ENCODE measurements around the gene KRTAP25-1.

DNA sequence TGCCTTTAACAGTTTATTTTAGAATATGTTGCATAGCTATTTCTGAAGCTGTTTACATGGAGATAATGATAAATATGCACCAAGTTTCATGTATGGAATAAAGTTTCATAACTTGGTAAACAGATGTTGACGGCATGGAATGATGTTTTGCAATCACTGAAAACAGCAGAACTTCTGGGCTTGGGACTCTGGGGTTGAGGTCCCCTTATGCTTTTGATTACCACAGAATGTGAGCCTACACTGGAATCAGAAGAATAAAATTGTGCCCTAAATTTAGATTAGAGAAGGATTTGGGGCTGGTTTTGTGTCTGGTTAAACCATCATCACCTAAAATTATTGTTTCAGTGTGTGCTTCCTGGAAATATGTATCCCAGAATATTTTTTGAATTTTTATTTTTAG, 17.7 kb downstream of the KRTAP25-1 start:
- TF ChIP-seq, protein P1, sequence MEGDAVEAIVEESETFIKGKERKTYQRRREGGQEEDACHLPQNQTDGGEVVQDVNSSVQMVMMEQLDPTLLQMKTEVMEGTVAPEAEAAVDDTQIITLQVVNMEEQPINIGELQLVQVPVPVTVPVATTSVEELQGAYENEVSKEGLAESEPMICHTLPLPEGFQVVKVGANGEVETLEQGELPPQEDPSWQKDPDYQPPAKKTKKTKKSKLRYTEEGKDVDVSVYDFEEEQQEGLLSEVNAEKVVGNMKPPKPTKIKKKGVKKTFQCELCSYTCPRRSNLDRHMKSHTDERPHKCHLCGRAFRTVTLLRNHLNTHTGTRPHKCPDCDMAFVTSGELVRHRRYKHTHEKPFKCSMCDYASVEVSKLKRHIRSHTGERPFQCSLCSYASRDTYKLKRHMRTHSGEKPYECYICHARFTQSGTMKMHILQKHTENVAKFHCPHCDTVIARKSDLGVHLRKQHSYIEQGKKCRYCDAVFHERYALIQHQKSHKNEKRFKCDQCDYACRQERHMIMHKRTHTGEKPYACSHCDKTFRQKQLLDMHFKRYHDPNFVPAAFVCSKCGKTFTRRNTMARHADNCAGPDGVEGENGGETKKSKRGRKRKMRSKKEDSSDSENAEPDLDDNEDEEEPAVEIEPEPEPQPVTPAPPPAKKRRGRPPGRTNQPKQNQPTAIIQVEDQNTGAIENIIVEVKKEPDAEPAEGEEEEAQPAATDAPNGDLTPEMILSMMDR (IDR thresholded peaks at IDR 0.05), result no peak
- TF ChIP-seq POLR2A (IDR thresholded peaks at IDR 0.05), result no peak
